HepG2 (cell line): Measurements from ENCODE around the gene CHMP1A. TPM values are rescaled to one million over a fixed set of nuclear protein-coding genes. Genes with fewer than 3 reads are reported as not detected.
A peak's percentile ranks its signal among the peaks of the same experiment; 100 is the strongest.

Source experiments
- AHDC1 ChIP-seq: sonication (generic); formaldehyde crosslinking; IDR thresholded peaks from 2 replicates; pipeline ENCODE4 v1.5.1; 2020; ENCODE audit warnings: mild to moderate bottlenecking, missing genetic modification reagents, borderline replicate concordance
- ARNT ChIP-seq: fragments of 450-650 bp; IDR thresholded peaks from 2 replicates; pipeline ENCODE4 v1.6.1; 2017
- CENPBD1 ChIP-seq: sonication (generic); formaldehyde crosslinking; IDR thresholded peaks from 2 replicates; pipeline ENCODE4 v1.8.0; 2022; ENCODE audit warnings: missing genetic modification reagents, low read depth, mild to moderate bottlenecking, borderline replicate concordance
- GATAD1 ChIP-seq: IDR thresholded peaks from 2 replicates; pipeline ENCODE4 v1.6.1; 2016; ENCODE audit warnings: missing genetic modification reagents, missing compliant biosample characterization
- KAT7 ChIP-seq: IDR thresholded peaks from 2 replicates; pipeline ENCODE4 v1.6.1; 2018; ENCODE audit warnings: borderline replicate concordance, missing compliant biosample characterization
- MAFF ChIP-seq: IDR thresholded peaks from 2 replicates; pipeline ENCODE4 v1.6.1; 2011; ENCODE audit warnings: low read depth, low read length, improper control_type of control experiment
- PITX1 ChIP-seq: sonication (generic); formaldehyde crosslinking; IDR thresholded peaks from 2 replicates; pipeline ENCODE4 v1.5.1; 2020; ENCODE audit warnings: mild to moderate bottlenecking, missing genetic modification reagents
- SNRNP70 ChIP-seq: fragments of 200-400 bp; formaldehyde crosslinking; IDR thresholded peaks from 2 replicates; pipeline ENCODE4 v1.6.1; 2017; ENCODE audit warnings: mild to moderate bottlenecking, low read depth, low read length, moderate library complexity
- TAF15 ChIP-seq: fragments of 200-400 bp; formaldehyde crosslinking; IDR thresholded peaks from one replicate; pipeline ENCODE4 v1.6.1; 2018; ENCODE audit warnings: mild to moderate bottlenecking, low read depth, low read length; ENCODE audit not compliant: poor library complexity, severe bottlenecking
- UBTF ChIP-seq: sonication (generic); formaldehyde crosslinking; IDR thresholded peaks from 2 replicates; pipeline ENCODE4 v1.4.0; 2020; ENCODE audit warnings: mild to moderate bottlenecking, missing genetic modification reagents
- ZFX ChIP-seq: sonication (generic); formaldehyde crosslinking; IDR thresholded peaks from 2 replicates; pipeline ENCODE4 v1.4.0; 2020; ENCODE audit warnings: mild to moderate bottlenecking, low read depth, missing genetic modification reagents, moderate library complexity
- ZNF180 ChIP-seq: sonication (generic); formaldehyde crosslinking; IDR thresholded peaks from 2 replicates; pipeline ENCODE4 v1.4.0; 2020; ENCODE audit warnings: low read depth, missing genetic modification reagents, borderline replicate concordance
- ZNF224 ChIP-seq: sonication (generic); formaldehyde crosslinking; IDR thresholded peaks from 2 replicates; pipeline ENCODE4 v1.5.0; 2020; ENCODE audit warnings: mild to moderate bottlenecking, missing genetic modification reagents
- ZNF280B ChIP-seq: sonication (generic); formaldehyde crosslinking; IDR thresholded peaks from 2 replicates; pipeline ENCODE4 v1.5.0; 2020; ENCODE audit warnings: missing genetic modification reagents, mild to moderate bottlenecking, borderline replicate concordance
- polyA plus RNA-seq, 8 experiments: library from polyadenylated mRNA; depleted of rRNA in 3 of 8; stranded (reverse) in 7 of 8; unstranded in 1 of 8; fragments of >200 nt; fragmentation: Illumina TruSeq in 4 of 8; extraction: Trizol in 4 of 8; gene quantifications; 2 replicates each; pipeline versions ENCODE4 v1.2.1 to v1.2.3, GENCODE V29; 2011 to 2016; ENCODE audit warnings: low read depth in 4 of 8, missing spikeins in 1 of 8, mixed read lengths in 1 of 8; ENCODE audit not compliant: insufficient read depth in 1 of 8
- total RNA-seq, 5 experiments: library from RNA; depleted of rRNA; stranded (reverse); fragments of >200 nt; fragmentation: Illumina TruSeq; extraction: Trizol; gene quantifications; 2 replicates each; pipeline ENCODE4 v1.2.3, GENCODE V29; 2016; ENCODE audit warnings: low read depth in 1 of 5
- TF ChIP-seq, protein P1 (sequence below), 2 experiments: fragments of 450-650 bp in 1 of 2; sonication (generic) in 1 of 2; formaldehyde crosslinking; IDR thresholded peaks; 2 replicates each; pipeline versions ENCODE4 v1.5.0 to v1.8.0; 2020 to 2022; ENCODE audit warnings: mild to moderate bottlenecking in 1 of 2, missing genetic modification reagents in 1 of 2
- TF ChIP-seq, protein P2 (sequence below): sonication (generic); formaldehyde crosslinking; IDR thresholded peaks from 2 replicates; pipeline ENCODE4 v1.5.0; 2020; ENCODE audit warnings: missing genetic modification reagents

The CHMP1A gene
- total and polyA plus RNA-seq, 2 of the 13 experiments (the other 11 are each of a cell fraction or from before 2014, with no cell fraction given) = 69.4 to 73.3 TPM

DNA sequence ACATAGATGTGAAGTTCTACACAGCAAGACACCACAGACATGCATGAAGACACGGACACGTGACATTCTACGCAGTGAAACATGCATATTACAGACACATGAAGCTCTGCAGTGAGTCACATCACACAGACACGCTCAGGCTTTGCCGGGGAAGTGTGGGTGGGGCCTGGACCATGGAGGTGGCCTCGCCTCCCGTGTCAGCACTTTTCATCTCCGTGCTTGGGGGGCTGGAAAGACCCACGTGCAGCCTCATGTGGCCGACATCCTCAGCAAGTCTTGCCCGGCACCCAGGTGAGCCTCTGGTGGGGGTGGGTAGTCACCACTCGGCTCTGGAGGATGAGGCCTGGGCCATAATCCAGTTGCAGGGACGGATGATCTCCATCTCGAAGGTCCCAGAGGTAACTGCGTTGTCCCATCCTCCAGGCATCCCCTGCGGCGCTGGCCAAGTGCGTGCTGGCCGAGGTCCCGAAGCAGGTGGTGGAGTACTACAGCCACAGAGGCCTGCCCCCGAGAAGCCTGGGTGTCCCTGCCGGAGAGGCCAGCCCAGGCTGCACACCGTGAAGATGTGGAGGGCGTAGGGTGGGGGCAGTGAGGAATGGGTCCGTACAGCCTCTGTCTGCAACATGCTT is 61.3 kb downstream of the CHMP1A start (continued):
- TF ChIP-seq AHDC1 (CRISPR knock-in tag) (no peak), UBTF (0 out of 2 replicates have a peak, but pooled peaks have one; percentile 6), TAF15 (no peak), PITX1 (CRISPR knock-in tag) (no peak), GATAD1 (CRISPR knock-in tag) (no peak), ZNF224 (CRISPR knock-in tag) (no peak), ZNF280B (CRISPR knock-in tag) (0 out of 2 replicates have a peak, but pooled peaks have one; percentile 4), KAT7 (CRISPR knock-in tag) (no peak), MAFF (0 out of 2 replicates have a peak, but pooled peaks have one; percentile 3), CENPBD1 (no peak), ZNF180 (no peak), ARNT (no peak), SNRNP70 (no peak), ZFX (no peak)
- TF ChIP-seq, protein P1, sequence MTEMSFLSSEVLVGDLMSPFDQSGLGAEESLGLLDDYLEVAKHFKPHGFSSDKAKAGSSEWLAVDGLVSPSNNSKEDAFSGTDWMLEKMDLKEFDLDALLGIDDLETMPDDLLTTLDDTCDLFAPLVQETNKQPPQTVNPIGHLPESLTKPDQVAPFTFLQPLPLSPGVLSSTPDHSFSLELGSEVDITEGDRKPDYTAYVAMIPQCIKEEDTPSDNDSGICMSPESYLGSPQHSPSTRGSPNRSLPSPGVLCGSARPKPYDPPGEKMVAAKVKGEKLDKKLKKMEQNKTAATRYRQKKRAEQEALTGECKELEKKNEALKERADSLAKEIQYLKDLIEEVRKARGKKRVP (CRISPR knock-in tag; IDR thresholded peaks at IDR 0.05) = no peak
- TF ChIP-seq, protein P2, sequence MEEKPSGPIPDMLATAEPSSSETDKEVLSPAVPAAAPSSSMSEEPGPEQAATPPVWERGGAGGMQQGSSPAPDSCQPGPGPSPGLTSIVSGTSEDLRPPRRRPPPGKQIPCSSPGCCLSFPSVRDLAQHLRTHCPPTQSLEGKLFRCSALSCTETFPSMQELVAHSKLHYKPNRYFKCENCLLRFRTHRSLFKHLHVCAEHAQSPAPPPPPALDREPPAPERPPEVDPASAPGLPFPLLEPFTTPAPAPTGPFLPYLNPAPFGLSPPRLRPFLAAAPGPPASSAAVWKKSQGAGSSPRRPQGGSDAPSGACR (CRISPR knock-in tag) = no peak
